Measurements from ENCODE around the gene C3. TPM values are rescaled to one million over a fixed set of nuclear protein-coding genes. Genes with fewer than 3 reads are reported as not detected.
A peak's percentile ranks its signal among the peaks of the same experiment; 100 is the strongest.

C3 gene
- total and polyA plus RNA-seq, 2 experiments from 2014 or later: 5.1 to 17.7 TPM

- peaks cover 28% of the 10 kb centered on the region; the same call in 1 of the 2 replicates for H3K4me1 ChIP-seq (ENCODE audit: insufficient read depth)
- H3K9me3 Mint-ChIP-seq: peaks cover 100% of the 10 kb centered on the region
- H3K27me3 ChIP-seq (ENCODE audit: insufficient read depth): no peaks in the 10 kb centered on the region
- no peaks in the 10 kb centered on the region for H3K9me2 ChIP-seq (ENCODE audit: insufficient read depth)
- DNase-seq (ENCODE audit: low spot score): peak; percentile 37
- no peak for ATAC-seq
- TF ChIP-seq EZH2 (IDR thresholded peaks at IDR 0.05; ENCODE audit: low read depth, unreplicated experiment) (no peak), ZNF462 (CRISPR knock-in tag; IDR thresholded peaks at IDR 0.05) (no peak), STAT1 (IDR thresholded peaks at IDR 0.05; ENCODE audit: unreplicated experiment) (no peak), ZNF114 (CRISPR knock-in tag; IDR thresholded peaks at IDR 0.05) (no peak), ETS1 (IDR thresholded peaks at IDR 0.05) (no peak), JUNB (IDR thresholded peaks at IDR 0.05; ENCODE audit: unreplicated experiment) (no peak), ZNF331 (CRISPR knock-in tag; IDR thresholded peaks at IDR 0.05; ENCODE audit: low read depth) (no peak), CTCF (conservative IDR thresholded peaks at IDR 0.05; ENCODE audit: low read depth in 2 of 2) (no peak)
- H3K4me2 ChIP-seq: peak overlapping the region; percentile 77
- peak overlapping the region; percentile 76 for H2AFZ ChIP-seq
- peaks cover 11% of the 10 kb centered on the region for H3K27me3 Mint-ChIP-seq (ENCODE audit: insufficient read depth, low read depth, poor library complexity)
- no peak overlapping the region for H3K27ac ChIP-seq (ENCODE audit: low read depth)
- H3K36me3 Mint-ChIP-seq (ENCODE audit: low read depth): peaks cover 64% of the 10 kb centered on the region
- no peak overlapping the region for H3K4me3 Mint-ChIP-seq
- peak overlapping the region; percentile 54; the same call in 1 of the 2 replicates for H3K4me3 ChIP-seq
- 0 out of 2 replicates have a peak, but pooled peaks cover 2% of the 10 kb centered on the region for H3F3A ChIP-seq (replicated peaks; ENCODE audit: low read depth)
- no peak overlapping the region for H3K27ac Mint-ChIP-seq
- no peaks in the 10 kb centered on the region for H3K36me3 ChIP-seq (ENCODE audit: insufficient read depth)
- H3K79me2 ChIP-seq (replicated peaks; ENCODE audit: insufficient read depth): no peaks in the 10 kb centered on the region
- H3K4me1 Mint-ChIP-seq: no peaks in the 10 kb centered on the region; the same call in 2 of the 3 replicates
- no peaks in the 10 kb centered on the region for H4K20me1 ChIP-seq (replicated peaks; ENCODE audit: insufficient read depth)
These were observed 43.0 kb downstream of the C3 start for GRCh38 chr19:6677495-6677882.

Measured in GM23338 (cell line).